Stimulated activated CD8-positive, alpha-beta memory T cell treated with anti-CD3 and anti-CD28 coated beads, Interleukin-15, amount 100 ng/mL, for 48 hours (primary cell): ENCODE results near the gene PHACTR1.
"Not testable (repeated sequence)": the region's sequence is repeated elsewhere in the genome, so short reads cannot be mapped to it uniquely, and the experiment has no call there.

Experiments used
- DNase-seq, 2 donors: peaks; one replicate each; pipeline ENCODE4 v3.0.0-alpha.2; 2020; ENCODE audit warnings: low read depth in 2 of 2

Gene PHACTR1

DNA sequence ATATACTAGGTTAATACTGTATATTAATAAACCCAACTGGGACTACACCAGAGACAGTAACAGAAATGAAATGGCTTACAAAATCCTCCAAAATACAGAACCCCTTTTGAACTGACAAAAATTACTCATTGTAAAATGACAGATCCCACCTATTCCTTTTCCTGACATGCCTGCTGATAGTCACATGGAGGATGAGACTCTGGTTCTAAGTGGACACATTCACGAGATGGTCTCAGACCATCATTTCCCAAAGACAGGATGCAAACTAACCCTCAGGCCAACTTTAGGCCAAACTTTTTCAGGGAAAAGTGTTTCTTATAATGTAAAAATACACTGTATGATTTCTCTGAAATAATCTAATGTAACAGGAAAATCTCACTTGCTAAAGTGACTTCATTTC, 589.2 kb downstream of the PHACTR1 start:
- no peak for DNase-seq

DNA sequence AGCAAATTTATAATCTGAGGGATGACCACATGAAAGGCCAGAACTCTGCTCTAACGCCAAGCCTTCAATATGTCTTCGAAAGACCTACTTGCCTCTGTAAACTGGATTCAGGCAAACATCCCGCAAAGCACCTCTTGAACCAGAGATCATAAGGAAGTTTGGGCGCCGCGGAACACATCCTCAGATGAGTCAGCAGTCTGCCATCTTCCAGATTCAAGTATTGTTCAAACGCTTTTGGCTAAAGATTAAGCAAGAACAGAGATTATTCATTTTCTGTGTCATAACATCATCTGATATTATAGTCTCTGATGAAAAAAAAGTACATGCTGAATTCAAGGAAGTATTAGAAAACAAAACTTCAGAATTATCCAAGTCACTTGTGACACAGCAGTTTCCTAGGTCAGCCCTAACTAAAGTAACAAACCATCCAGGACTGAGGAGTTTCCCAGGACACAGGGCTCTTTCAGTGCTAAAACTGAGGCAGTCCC, 591.0 kb downstream of the PHACTR1 start:
- DNase-seq = no peak

DNA sequence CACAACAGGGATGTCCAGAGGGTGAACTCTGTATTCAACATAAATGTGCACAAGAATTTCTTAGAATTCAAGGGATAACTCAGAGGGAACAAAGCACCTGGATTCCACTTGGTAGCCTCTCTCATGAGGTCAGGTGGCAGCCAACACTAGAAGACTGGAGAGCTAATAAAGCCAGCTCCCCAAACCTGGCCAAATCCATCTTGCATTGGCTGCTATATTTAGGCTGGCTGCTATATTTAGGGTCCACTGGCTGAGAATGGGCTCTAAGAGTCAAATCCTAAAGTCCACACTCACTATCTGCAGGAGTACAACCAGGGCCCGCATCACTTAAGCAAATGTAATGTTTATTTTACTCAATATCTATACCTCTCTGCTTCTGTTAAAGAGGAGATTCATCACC, 591.8 kb downstream of the PHACTR1 start:
- no peak for DNase-seq

DNA sequence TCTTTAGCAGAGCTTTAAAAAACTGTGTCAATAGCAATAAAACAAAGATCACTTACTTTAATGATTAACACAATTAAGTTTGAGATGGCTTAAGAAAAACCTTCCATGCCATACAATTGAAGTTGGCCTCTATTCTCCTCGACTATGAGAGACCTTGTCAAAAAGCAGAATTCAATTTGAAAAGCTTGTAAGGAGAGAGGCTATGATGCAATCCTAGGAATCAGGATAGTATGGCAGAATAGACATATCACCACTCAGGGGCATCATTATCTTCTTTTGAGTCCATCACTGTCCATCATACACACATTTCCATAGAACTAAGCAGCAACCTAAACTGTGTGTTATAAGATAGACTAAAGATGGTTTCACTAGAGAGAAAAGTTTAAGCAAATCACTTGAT, 594.6 kb downstream of the PHACTR1 start:
- DNase-seq = no peak

DNA sequence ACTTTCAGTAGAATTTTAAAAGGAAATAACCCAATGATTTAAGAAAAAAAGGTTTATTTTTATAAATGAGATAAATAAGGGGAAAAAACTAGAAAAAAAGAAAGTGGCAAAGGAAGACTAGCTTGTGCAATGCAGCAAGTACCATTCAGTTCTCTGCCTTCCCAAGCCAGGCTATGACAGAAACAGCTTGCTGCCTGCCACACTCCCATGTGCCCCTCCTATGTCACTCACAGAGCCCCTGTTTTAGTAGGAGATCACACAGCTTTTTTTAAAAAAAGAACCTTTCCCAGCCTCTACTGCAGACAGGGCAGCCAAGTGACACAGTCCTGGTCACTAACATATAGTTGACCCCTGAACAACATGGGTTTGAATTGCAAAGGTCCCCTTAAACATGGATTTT, 598.2 kb downstream of the PHACTR1 start:
- DNase-seq = no peak

DNA sequence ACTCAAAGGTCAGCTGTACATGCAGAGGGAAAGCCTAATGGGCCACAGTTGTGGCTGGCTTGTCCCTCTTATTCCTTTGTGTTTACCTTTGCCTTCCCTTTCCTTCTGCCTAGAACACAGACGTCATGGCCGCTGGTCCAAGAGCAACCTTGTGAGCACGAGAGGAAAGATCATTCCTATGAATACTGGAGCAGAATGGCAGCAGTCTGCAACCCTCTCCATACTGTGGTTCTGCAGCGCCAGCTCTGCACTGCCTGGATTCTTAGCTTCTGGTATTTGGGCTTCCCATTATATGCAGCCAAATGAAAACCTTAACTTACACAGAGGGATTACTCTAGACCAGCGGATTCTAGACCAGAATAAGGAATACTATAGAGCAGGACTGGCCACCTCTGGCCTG, 599.3 kb downstream of the PHACTR1 start:
- DNase-seq = no peak

DNA sequence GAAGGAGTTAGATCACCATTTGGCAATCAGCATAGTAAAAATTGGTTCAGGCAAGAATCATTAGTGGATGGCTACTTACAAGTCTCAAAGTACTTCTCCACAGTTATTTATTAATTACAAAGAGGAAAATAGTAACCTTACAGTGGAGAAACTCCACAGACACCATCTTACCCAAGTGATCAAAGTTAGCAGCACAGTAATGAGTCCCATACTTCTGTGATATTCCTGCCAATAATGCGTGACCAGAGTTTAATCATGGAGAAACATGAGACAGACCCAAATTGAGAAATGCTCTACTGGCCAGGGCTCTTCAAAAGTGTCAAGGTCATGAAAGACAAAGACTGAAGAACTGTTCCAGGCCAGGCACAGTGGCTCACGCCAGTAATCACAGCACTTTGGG, 602.3 kb downstream of the PHACTR1 start:
- no peak for DNase-seq

DNA sequence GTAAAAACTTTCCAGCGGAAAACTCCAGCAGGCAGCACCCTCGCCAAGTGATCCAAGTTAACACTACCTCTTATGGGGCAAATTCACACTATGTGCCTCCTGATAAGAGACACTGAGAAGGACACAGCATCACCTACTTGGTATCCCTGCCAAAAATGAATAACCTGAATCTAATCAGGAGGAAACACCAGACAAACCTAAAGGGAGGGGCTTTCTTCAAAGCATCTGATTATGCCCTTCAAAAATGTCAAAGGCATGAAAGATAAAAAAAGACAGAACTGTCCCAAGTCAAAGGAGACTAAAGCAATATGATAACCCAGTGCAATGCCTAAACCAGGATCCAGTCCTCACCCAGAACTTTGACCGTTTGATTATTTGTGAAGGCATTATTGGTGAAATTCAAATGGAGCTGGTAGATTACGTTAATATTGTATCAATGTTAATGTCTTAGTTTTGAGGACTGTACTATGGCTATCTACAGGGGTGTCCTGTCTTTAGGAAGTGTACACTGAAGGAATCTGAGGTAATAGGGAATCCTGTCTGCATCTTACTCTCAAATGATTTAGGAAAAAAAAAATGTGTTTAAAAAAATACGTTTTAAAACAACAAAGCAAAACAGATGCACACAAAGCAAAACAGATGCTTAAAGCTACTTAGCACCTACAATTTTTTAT, 603.5 kb downstream of the PHACTR1 start:
- no peak for DNase-seq

DNA sequence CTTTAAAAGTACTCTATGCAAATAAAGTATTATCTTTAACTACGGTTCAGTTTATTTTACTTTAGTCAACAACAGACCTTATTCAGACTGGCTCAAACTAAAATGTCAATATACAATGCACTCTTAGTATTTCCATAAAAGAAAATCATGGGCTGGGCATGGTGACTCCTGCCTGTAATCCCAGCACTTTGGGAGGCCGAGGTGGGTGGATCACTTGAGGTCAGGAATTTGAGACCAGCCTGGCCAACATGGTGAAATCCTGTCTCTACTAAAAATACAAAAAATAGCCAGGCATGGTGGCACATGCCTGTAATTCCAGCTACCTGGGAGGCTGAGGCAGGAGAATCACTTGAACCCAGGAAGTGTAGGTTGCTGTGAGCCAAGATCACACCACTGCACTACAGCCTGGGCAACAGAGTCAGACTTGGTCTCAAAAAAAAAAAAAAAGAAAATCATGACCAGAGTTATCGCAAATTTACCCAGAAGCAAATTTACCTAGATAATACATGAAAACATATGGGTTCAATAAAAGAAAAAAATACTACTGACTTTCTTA, 609.5 kb downstream of the PHACTR1 start:
- DNase-seq = not testable (repeated sequence)

DNA sequence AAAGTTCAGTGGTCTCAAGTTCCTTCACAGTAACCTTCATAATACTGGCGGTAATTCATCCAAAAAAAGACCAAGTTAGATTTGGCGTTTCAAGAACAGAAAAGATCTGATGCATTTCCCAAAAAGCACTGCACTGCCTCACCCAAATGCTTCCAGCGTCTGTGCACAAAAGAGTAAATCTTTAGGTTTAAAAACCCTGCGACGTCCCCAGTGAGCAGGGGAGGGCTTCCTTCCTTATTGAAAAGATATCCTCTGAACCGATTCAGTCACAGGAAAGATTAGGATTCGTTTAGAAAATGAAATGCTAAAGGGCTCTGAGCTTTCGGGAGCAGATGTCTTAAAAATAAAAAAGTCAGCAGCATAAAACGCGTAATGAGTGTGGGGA, 611.1 kb downstream of the PHACTR1 start:
- no peak for DNase-seq

DNA sequence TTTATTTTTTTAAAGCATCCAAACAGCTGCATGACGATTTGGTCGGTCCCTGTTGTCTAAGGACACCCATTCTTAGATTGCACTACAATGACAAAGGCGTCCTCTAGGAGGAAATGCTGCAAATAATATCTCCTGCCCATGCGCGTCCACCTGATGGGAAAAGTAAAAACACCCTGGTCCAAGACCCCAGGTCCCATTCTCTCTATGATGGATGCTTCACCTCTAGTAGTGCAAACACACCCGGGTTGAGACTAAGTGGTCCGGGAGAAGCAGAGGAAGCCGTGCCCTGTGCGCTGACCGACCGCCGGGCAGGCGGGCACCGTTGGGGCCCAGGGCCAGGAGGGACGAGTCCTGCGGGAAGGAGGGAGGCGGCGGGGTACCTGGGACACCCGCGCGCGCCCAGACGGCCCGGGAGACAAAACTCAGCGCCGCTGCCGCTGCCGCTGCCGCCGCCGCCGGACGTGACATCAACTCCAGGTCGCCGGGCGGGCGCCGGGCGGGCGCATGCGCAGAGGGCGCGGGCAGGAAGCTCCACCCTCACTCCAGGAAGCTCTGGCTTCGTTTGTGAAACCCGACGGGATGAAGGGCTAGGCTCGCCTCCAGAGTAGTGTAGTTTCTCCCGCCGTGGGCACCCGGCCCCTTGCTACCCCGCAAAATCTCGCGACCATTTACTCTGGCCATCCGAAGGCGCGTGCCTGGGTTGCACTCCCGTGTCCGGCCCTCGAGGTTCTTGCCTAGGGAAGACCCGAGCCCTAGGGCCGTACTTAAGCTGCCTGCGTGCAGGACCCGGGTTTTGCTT, 611.7 kb downstream of the PHACTR1 start, which contains the start of gene TBC1D7:
Gene TBC1D7 (minus strand): TSS at position 462 of the 799 bp plus-strand sequence. CDS start 1,639 bp downstream, outside the sequence.
- peak; percentile 89 to 93 for DNase-seq

DNA sequence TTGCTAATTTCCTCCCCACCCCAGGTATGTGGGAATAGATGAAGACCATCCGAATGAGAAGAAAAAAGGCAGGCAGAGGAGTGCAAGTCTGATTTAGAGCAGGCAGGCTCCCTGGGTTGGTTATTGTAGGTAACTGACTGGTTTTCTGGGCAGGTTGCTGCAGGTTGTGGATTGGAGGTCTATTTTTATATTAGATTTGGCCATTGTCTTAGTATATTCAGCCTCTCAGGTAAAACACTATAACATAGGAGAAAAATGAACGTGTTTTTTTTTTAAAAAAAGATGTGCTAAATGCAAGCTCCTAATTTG, 612.3 kb downstream of the PHACTR1 start:
- DNase-seq = no peak

DNA sequence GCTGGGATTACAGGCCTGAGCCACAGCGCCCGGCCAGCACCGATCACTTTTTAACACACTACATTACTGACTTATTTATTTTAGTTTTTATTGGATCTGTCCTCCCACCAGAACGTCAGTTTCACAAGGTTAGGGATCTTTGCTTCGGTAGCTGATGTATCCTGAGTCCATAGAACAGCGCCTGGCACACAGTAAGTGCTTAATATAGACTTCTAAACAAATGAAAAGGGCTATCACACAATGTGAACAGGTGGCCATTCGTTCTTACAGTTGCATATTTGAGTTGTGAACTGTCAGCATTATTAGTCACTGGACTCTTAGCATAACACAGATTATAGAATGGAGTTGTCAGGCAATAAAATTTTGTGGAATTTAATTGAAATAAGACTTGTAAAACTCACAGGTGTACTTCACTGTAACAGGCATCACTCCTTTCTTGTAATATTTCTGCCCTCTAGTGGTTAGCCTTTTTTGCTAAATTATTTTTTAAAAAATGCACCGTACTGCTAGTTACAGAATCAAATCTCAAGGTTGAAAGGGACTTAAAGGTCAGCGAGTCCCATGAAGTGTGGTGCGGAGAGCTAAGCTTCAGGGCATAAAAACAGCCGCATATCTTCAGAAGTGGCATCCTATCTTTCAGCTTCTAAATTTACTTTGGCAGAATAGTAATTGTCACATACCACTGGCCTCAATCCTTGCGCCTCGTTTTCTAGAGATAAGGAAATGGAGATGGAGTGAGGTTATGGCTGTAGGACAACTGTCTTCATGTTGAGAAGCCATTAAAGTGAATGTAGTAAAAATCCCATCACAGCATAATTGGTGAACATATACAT, 615.2 kb downstream of the PHACTR1 start:
- no peak for DNase-seq

DNA sequence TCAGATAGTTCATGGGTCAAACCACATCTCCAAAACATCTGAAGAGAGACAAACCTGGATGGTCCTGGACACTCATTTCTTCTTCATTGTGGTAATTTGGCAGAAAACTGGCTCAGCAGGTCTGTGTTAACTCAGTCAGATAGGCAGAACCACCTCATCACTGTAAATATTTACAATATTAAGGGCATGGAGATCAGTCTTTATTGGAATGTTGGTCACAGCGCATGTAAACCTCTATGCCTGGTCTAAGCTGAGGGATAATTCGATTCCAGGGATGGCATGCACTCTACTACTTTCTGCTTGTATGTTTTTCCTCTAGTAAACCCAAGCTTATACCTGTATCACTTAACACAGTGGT, 615.8 kb downstream of the PHACTR1 start:
- DNase-seq = no peak

DNA sequence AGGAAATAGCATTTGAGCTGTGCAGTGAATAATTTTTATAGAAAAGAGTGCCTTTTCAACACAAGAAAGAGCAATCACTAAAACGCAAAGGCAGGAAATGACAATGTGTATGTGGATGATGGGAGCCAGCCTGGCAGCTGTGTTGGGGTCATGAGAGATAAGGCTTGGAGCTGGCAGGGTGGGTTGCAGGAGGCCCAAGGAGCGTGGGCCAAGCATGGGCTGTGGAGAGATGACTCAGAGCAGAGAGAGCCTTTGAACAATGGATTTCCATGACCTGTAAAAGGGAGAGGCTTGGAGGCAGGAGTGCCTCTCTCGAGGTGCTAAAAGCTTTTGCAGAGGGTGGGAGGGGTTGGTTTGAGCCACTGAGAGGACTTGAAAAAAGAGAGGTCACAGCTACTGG, 618.4 kb downstream of the PHACTR1 start:
- DNase-seq = no peak

DNA sequence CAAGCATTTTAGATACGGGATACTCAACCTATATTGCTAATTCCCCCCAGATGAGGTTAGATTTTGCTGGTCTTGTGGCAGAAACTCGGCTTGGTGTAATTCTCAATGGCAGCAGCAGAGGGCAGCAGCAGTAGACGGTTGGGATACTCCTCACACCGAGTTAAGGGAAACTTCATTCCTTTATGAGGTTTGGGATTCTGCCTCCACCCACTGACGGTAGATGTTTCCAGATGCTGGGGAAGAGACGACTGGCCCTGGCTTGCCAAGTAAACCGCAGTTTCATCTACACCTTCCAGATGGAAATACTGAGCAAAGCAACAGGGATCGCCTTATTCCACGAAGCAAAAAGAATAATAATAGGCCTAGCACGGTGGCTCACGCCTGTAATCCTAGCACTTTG, 620.0 kb downstream of the PHACTR1 start:
- DNase-seq = peak in 1 of 2 donors; percentile 49

DNA sequence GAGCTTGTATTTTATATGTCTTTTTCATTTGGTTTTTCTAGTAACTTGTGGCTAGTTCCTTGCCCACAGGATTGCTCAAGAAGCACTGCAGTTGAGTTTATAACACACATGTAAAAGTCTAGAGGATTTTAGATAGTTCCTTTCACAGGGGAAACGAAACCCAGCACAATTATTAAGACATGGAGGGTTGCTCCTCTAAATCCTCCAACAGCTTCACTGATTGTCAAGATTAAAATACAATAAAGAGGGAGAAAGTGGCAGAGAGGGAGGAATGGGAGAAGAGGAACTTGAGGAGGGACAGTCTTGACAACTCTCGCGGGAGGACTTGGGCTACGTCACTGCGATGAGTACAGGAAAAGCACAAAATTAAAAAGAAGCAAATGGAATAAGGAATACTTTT, 621.5 kb downstream of the PHACTR1 start:
- no peak for DNase-seq
